Omental fat pad (tissue), 4 donors: ENCODE measurements around the gene ZFP64. TPM values are rescaled to one million over a fixed set of nuclear protein-coding genes. Genes with fewer than 3 reads are reported as not detected.
"Not testable (repeated sequence)": the region's sequence is repeated elsewhere in the genome, so short reads cannot be mapped to it uniquely, and the experiment has no call there.

ENCODE experiments used
- ATAC-seq: fragments of 150-250 bp; one replicate; pipeline ENCODE4 v1.9.1; 2016; ENCODE audit warnings: mild to moderate bottlenecking, moderate library complexity; ENCODE audit not compliant: low FRiP score
- DNase-seq: peaks from one replicate; pipeline ENCODE4 v3.0.0-alpha.2; 2019; ENCODE audit warnings: low spot score
- total RNA-seq, 4 donors: library from RNA; depleted of rRNA; stranded (reverse); fragments of >200 nt; gene quantifications; one replicate each; pipeline ENCODE4 v1.1.0, GENCODE V29; 2016
- TF ChIP-seq, protein P1 (sequence below), 3 donors: fragments of 450-650 bp; IDR thresholded peaks; one replicate each; pipeline ENCODE4 v1.5.1; 2016 to 2017; ENCODE audit warnings: antibody characterized with exemption in 3 of 3, mild to moderate bottlenecking in 3 of 3, moderate library complexity in 2 of 3

Gene ZFP64
- total RNA-seq, 4 donors from 2014 or later, result 7.1 to 9.3 (median 9.3) TPM

DNA sequence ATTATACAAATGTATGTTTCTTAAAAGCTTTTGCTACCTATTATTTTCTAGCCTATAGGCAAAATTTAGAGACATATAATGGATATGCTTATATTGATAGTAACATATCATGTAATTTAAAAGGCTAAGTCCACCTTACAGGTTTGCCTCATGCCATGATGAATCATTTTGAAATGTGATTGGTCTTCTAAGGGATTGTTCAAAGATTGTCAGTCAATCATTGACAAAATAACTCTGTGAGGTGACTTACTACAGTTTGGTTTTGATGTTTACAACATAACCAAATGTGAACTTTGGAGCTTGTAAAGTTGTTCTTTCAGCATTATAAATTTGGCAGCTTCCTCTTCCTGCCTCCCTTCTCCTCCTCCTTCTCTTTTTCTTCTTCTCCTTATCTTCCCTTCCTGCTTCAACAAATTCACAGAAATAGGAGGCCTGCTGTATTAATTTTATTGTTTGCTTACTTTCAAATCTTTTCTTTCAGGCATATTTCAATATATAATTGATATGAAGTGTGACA is 39.7 kb upstream of the ZFP64 start:
- no peak for ATAC-seq
- TF ChIP-seq, protein P1, sequence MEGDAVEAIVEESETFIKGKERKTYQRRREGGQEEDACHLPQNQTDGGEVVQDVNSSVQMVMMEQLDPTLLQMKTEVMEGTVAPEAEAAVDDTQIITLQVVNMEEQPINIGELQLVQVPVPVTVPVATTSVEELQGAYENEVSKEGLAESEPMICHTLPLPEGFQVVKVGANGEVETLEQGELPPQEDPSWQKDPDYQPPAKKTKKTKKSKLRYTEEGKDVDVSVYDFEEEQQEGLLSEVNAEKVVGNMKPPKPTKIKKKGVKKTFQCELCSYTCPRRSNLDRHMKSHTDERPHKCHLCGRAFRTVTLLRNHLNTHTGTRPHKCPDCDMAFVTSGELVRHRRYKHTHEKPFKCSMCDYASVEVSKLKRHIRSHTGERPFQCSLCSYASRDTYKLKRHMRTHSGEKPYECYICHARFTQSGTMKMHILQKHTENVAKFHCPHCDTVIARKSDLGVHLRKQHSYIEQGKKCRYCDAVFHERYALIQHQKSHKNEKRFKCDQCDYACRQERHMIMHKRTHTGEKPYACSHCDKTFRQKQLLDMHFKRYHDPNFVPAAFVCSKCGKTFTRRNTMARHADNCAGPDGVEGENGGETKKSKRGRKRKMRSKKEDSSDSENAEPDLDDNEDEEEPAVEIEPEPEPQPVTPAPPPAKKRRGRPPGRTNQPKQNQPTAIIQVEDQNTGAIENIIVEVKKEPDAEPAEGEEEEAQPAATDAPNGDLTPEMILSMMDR (IDR thresholded peaks at IDR 0.05), result no peak
- DNase-seq, result no peak

DNA sequence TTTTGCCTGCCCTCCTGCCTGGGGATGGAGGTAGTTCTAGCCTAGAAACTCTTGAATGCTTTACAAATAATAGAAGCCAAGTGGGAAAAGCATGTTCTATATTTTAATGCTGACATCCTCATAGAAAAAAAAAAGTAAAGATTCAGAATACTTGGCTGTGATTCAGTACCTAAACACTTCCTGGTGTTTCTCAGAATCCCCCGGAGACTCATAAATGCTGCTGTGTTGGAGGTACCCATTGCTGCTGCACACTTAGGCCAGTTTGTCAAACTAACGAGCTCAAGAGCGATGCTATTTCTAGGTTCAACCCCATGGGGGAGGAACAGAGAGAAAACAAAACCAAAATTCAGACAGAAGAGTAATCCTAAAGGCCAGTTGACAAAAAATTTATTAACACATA is 38.8 kb upstream of the ZFP64 start:
- ATAC-seq (no peak), DNase-seq (no peak)
- TF ChIP-seq, protein P1 (IDR thresholded peaks at IDR 0.05), result no peak

DNA sequence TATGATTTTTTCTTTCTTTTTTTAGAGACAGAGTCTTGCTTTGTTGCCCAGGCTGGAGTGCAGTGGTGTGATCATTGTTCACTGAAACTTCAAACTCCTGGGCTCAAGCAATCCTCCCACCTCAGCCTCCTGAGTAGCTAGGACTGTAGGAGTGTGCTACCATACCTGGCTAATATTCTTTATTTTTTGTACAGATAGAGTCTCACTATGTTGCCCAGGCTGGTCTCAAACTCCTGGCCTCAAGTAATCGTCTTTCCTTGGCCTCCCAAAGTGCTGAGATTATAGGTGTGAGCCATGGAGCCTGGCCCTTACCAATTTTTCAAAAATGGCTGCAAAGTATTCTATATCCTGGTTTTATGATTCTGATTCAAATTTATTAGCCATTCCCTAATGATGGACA is 37.8 kb upstream of the ZFP64 start:
- ATAC-seq, DNase-seq: not testable (repeated sequence)

DNA sequence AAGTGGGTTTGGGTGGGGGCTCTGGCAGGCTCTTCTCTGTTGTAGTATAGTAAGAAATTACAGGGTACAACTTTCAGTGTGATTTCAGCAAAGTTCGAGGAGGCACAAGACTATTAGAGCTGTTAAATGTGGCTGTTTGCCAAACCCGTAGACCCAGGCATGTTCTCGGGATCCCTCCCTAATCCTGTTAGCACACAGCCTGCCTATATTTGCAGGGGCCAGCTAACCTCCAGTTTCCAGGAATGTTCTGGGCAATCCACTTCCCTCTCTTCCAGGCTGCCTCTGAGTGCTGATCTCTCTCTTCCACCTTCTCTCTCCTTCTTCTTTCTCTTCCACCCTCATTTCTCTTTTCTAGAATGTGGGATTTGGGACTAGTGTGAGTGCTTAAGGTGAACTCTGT is 34.8 kb upstream of the ZFP64 start:
- DNase-seq (no peak), ATAC-seq (no peak)
- TF ChIP-seq, protein P1 (IDR thresholded peaks at IDR 0.05), result no peak

DNA sequence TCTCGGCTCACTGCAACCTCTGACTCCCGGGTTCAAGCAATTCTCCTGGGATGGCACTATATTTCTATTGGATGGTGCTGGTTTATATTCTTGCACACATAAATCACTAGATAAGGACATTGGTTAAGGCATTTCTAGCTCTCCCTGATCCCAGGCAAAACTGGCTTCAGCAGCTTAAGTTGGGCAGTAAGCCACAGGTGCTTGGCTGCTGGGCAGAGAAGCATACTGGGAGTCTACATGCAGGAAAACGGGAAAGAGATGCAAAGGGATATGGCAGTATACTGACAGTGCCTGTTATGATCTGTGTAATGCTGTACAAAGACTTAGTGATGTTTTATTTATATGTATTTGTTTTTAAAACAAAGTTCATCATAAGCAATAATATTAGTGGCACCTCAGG is 33.3 kb upstream of the ZFP64 start:
- DNase-seq (no peak), ATAC-seq (no peak)
- TF ChIP-seq, protein P1 (IDR thresholded peaks at IDR 0.05), result no peak

DNA sequence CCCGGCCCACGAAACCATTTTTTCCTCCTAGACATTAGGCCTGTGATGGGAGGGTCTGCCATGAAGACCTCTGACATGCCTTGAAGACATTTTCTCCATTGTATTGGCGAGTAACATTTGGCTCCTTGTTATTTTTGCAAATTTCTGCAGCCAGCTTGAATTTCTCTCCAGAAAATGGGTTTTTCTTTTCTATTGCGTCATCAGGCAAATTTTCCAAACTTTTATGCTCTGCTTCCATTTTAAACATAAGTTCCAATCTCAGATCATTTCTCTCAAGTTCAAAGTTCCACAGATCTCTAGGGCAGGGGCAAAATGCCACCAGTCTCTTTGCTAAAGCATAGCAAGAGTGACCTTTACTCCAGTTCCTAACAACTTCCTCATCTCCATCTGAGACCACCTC is 29.8 kb upstream of the ZFP64 start:
- DNase-seq, ATAC-seq: not testable (repeated sequence)

DNA sequence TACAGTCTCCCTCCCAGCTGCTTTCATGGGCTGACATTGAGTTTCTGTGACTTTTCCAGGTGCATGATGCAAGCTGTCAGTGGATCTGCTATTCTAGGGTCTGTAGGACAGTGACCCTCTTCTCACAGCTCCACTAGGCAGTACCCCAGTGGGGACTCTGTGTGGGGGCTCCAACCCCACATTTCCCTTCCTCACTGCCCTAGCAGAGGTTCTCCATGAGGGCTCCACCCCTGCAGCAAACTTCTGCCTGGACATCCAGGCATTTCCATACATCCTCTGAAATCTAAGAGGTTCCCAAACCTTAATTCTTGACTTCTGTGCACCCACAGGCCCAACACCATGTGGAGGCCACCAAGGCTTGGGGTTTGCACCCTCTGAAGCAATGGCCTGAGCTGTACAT is 29.3 kb upstream of the ZFP64 start:
- not testable (repeated sequence) for ATAC-seq, DNase-seq

DNA sequence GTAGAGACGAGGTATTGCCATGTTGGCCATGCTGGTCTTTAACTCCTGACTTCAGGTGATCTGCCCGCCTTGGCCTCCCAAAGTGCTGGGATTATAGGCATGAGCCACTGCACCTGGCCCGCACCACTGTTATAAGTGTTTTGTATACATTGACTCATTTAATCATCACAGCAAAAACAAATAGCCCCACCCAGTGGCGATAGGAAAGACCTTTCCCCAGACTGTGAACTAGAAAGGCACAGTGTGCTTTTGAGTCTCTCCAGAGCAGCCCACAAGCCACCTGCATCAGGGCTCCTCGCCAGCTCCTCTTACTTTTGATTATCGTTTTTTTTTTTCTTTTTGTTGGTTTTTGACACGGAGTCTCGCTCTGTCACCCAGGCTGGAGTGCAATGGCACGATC is 27.9 kb upstream of the ZFP64 start:
- no peak for DNase-seq
- no peak for ATAC-seq
- TF ChIP-seq, protein P1 (IDR thresholded peaks at IDR 0.05), result no peak
